SK-N-SH treated with all-trans-retinoic acid at 6 μM for 48 hours (cell line): Measurements from ENCODE around the gene ERCC1.

ENCODE experiments used
- ATAC-seq: fragments of 200-7000 bp; cut with Tn5 transposase; 3 replicates; pipeline ENCODE4 v1.9.1; 2020; ENCODE audit warnings: mild to moderate bottlenecking, moderate library complexity
- ARNTL ChIP-seq: fragments of 450-650 bp; formaldehyde crosslinking; IDR thresholded peaks from 2 replicates; pipeline ENCODE4 v1.5.0; 2020; ENCODE audit warnings: low read depth, mild to moderate bottlenecking, moderate library complexity, borderline replicate concordance
- CREB5 ChIP-seq: fragments of 250-450 bp; sonication (Bioruptor Pico); IDR thresholded peaks from 2 replicates; pipeline ENCODE4 v1.5.1; 2020; ENCODE audit warnings: low read depth, mild to moderate bottlenecking, moderate library complexity
- CSRNP3 ChIP-seq: fragments of 250-450 bp; sonication (Bioruptor Pico); IDR thresholded peaks from 2 replicates; pipeline ENCODE4 v1.5.1; 2021; ENCODE audit warnings: mild to moderate bottlenecking, moderate library complexity
- ESRRG ChIP-seq: fragments of 250-450 bp; sonication (Bioruptor Pico); IDR thresholded peaks from 2 replicates; pipeline ENCODE4 v1.6.1; 2021; ENCODE audit warnings: mild to moderate bottlenecking
- GLIS3 ChIP-seq: fragments of 250-450 bp; sonication (Bioruptor Pico); IDR thresholded peaks from 2 replicates; pipeline ENCODE4 v1.5.0; 2020; ENCODE audit warnings: mild to moderate bottlenecking, moderate library complexity
- ISL1 ChIP-seq: fragments of 250-450 bp; sonication (Bioruptor Pico); IDR thresholded peaks from 2 replicates; pipeline ENCODE4 v2.1.2; 2022; ENCODE audit warnings: mild to moderate bottlenecking, moderate library complexity
- OSR1 ChIP-seq: fragments of 250-450 bp; sonication (Bioruptor Pico); IDR thresholded peaks from 2 replicates; pipeline ENCODE4 v1.8.0; 2022; ENCODE audit warnings: moderate library complexity, mild to moderate bottlenecking, inconsistent platforms
- PATZ1 ChIP-seq: fragments of 250-450 bp; sonication (Bioruptor Pico); IDR thresholded peaks from 2 replicates; pipeline ENCODE4 v1.8.0; 2020; ENCODE audit warnings: mild to moderate bottlenecking, moderate library complexity, borderline replicate concordance
- PPARA ChIP-seq: fragments of 250-450 bp; sonication (Bioruptor Pico); IDR thresholded peaks from 2 replicates; pipeline ENCODE4 v1.5.0; 2020; ENCODE audit warnings: mild to moderate bottlenecking, borderline replicate concordance
- RARB ChIP-seq: fragments of 250-450 bp; sonication (Bioruptor Pico); IDR thresholded peaks from 2 replicates; pipeline ENCODE4 v1.8.0; 2021; ENCODE audit warnings: mild to moderate bottlenecking, moderate library complexity
- SNAI2 ChIP-seq: fragments of 250-450 bp; sonication (Bioruptor Pico); IDR thresholded peaks from 2 replicates; pipeline ENCODE4 v1.5.0; 2020; ENCODE audit warnings: mild to moderate bottlenecking, moderate library complexity
- TCF4 ChIP-seq: fragments of 250-450 bp; sonication (Bioruptor Pico); IDR thresholded peaks from 2 replicates; pipeline ENCODE4 v1.8.0; 2021; ENCODE audit warnings: mild to moderate bottlenecking, moderate library complexity, borderline replicate concordance
- TOX ChIP-seq: fragments of 250-450 bp; sonication (Bioruptor Pico); IDR thresholded peaks from 2 replicates; pipeline ENCODE4 v1.8.0; 2021; ENCODE audit warnings: mild to moderate bottlenecking, moderate library complexity, borderline replicate concordance
- TSHZ2 ChIP-seq: fragments of 250-450 bp; sonication (Bioruptor Pico); IDR thresholded peaks from 2 replicates; pipeline ENCODE4 v1.5.0; 2020; ENCODE audit warnings: mild to moderate bottlenecking, moderate library complexity
- ZC3H10 ChIP-seq: fragments of 250-450 bp; sonication (Bioruptor Pico); IDR thresholded peaks from 2 replicates; pipeline ENCODE4 v1.5.1; 2021; ENCODE audit warnings: mild to moderate bottlenecking, moderate library complexity
- ZFP3 ChIP-seq: fragments of 250-450 bp; sonication (Bioruptor Pico); IDR thresholded peaks from 2 replicates; pipeline ENCODE4 v1.5.0; 2020; ENCODE audit warnings: mild to moderate bottlenecking, moderate library complexity
- ZFP30 ChIP-seq: fragments of 450-650 bp; formaldehyde crosslinking; IDR thresholded peaks from 2 replicates; pipeline ENCODE4 v1.5.0; 2022; ENCODE audit warnings: mild to moderate bottlenecking, moderate library complexity
- ZNF70 ChIP-seq: fragments of 450-650 bp; formaldehyde crosslinking; IDR thresholded peaks from 2 replicates; pipeline ENCODE4 v1.5.0; 2020; ENCODE audit warnings: mild to moderate bottlenecking, moderate library complexity
- ZNF8 ChIP-seq: fragments of 450-650 bp; formaldehyde crosslinking; IDR thresholded peaks from 2 replicates; pipeline ENCODE4 v1.5.0; 2020; ENCODE audit warnings: mild to moderate bottlenecking, moderate library complexity

The ERCC1 gene

GRCh38 chr19:45385392-45386221 is 38.1 kb downstream of the ERCC1 start:
- TF ChIP-seq OSR1 (no peak), PPARA (CRISPR knock-in tag) (no peak), ZNF70 (CRISPR knock-in tag) (no peak), CSRNP3 (CRISPR knock-in tag) (no peak), ZNF8 (CRISPR knock-in tag) (no peak), ZC3H10 (CRISPR knock-in tag) (no peak), ISL1 (no peak), GLIS3 (CRISPR knock-in tag) (no peak), ESRRG (CRISPR knock-in tag) (no peak), TCF4 (CRISPR knock-in tag) (no peak), ZFP30 (CRISPR knock-in tag) (no peak)
- ATAC-seq: peak; percentile 36; the same call in 2 of the 3 replicates

- no peak for ATAC-seq
Observed at GRCh38 chr19:45382426-45382825, 41.3 kb downstream of the ERCC1 start.

GRCh38 chr19:45380107-45380506 is 43.6 kb downstream of the ERCC1 start:
- TF ChIP-seq OSR1 (no peak), TSHZ2 (CRISPR knock-in tag) (no peak), ESRRG (CRISPR knock-in tag) (no peak), PATZ1 (CRISPR knock-in tag) (no peak), ZC3H10 (CRISPR knock-in tag) (no peak), TCF4 (CRISPR knock-in tag) (no peak), RARB (CRISPR knock-in tag) (no peak), ZFP30 (CRISPR knock-in tag) (no peak), ARNTL (CRISPR knock-in tag) (no peak), ZNF70 (CRISPR knock-in tag) (no peak), CREB5 (CRISPR knock-in tag) (no peak), GLIS3 (CRISPR knock-in tag) (no peak), CSRNP3 (CRISPR knock-in tag) (no peak), ZNF8 (CRISPR knock-in tag) (no peak), PPARA (CRISPR knock-in tag) (no peak), TOX (CRISPR knock-in tag) (no peak), ZFP3 (CRISPR knock-in tag) (no peak), SNAI2 (CRISPR knock-in tag) (no peak)
- ATAC-seq: no peak

More at GRCh38 chr19:45382426-45382825, 41.3 kb downstream of the ERCC1 start:
- TF ChIP-seq TSHZ2 (CRISPR knock-in tag) (no peak), ISL1 (no peak), ZC3H10 (CRISPR knock-in tag) (no peak), TOX (CRISPR knock-in tag) (no peak), RARB (CRISPR knock-in tag) (no peak)
